ENCODE measurements around the gene GATA1.

Gene GATA1

DNA sequence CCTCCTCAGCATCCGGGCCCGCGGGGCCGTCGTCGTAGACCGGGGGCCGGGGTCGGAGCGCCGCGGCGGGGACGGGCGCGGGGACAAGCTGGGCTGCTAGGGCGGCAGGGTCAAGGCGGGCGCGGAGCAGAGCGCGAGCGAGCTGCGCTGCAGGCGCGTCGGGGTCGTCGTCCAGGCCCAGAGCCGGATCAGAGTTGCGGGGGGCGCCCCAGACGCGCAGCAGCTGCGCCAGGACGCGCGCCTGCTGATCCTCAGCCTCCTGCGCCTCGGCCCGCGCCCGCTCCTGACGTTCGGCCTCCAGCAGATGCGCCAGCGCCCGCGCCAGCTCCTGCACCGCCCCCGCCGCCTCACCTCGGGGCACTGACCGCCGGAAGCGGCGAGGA, 45.5 kb downstream of the GATA1 start:
- ChIA-PET CTCF (no interaction called here), POLR2A (interaction anchor here (1.1 kb wide), 1 partner anchor 60 kb away, joined by 3 read pairs; no protein-coding TSS in a partner anchor)
- DNase-seq (ENCODE audit: low read depth, low spot score), result no peak
- TF ChIP-seq, protein P1, sequence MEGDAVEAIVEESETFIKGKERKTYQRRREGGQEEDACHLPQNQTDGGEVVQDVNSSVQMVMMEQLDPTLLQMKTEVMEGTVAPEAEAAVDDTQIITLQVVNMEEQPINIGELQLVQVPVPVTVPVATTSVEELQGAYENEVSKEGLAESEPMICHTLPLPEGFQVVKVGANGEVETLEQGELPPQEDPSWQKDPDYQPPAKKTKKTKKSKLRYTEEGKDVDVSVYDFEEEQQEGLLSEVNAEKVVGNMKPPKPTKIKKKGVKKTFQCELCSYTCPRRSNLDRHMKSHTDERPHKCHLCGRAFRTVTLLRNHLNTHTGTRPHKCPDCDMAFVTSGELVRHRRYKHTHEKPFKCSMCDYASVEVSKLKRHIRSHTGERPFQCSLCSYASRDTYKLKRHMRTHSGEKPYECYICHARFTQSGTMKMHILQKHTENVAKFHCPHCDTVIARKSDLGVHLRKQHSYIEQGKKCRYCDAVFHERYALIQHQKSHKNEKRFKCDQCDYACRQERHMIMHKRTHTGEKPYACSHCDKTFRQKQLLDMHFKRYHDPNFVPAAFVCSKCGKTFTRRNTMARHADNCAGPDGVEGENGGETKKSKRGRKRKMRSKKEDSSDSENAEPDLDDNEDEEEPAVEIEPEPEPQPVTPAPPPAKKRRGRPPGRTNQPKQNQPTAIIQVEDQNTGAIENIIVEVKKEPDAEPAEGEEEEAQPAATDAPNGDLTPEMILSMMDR (IDR thresholded peaks at IDR 0.05; ENCODE audit: insufficient read depth, low read length, missing control alignments), result no peak
- H3K4me3 ChIP-seq (ENCODE audit: low read depth, low read length), result no peak overlapping the region

DNA sequence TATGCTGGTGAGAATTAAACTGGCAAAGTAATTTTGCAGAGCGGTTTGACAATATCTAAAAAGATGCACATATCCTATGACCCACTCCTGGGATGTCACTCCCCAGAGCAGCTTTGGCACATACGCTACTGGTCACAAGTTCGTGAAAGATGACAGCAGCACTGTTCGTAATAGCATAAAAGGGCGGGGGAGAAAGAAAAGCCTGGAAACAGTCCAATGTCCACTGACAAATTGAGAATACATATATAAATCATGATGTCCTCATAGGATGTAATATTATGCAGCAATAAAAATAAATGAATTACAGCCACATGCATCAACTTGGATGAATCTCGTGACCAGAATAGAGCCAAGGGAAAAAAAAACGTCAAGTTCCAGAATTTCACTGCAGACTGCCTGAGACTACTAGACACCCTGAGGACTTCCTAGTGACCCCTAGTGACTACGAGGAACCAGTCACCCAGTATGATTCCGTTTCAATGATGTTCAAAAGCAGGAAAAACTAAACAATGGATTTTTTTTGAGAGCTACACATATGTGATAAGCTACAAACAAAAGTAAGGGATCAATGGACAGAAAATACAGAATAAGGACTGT, 47.2 kb downstream of the GATA1 start:
- CTCF ChIA-PET, result interaction anchor here (1.1 to 1.9 kb wide), 2 partner anchors 9 to 322 kb away, joined by 3 to 5 read pairs; no protein-coding TSS in a partner anchor
- no peak for DNase-seq (ENCODE audit: low read depth, low spot score)
- TF ChIP-seq, protein P1 (IDR thresholded peaks at IDR 0.05; ENCODE audit: insufficient read depth, low read length, missing control alignments), result no peak
- POLR2A ChIA-PET, result no interaction called here
- H3K4me3 ChIP-seq (ENCODE audit: low read depth, low read length), result no peak overlapping the region

DNA sequence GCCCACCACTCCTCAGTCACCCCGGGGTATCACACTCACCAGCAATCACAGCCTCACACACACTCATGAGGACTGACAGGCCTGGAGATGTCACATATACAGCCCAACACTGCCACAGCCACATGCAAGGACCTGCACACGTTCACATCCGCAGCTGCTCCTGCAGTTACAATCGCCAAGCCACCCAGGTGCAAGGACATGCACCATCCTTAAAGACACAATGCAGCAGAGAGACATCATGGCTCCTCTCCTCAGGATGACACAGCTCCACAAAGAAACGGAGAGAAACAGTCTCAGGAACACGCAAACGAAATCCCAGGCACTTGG, 48.0 kb downstream of the GATA1 start:
- ChIA-PET POLR2A (no interaction called here), CTCF (interaction anchor here (1.9 kb wide), 1 partner anchor 9 kb away, joined by 5 read pairs; no protein-coding TSS in a partner anchor)
- no peak for DNase-seq (ENCODE audit: low read depth, low spot score)
- no peak overlapping the region for H3K4me3 ChIP-seq (ENCODE audit: low read depth, low read length)
- TF ChIP-seq, protein P1 (IDR thresholded peaks at IDR 0.05; ENCODE audit: insufficient read depth, low read length, missing control alignments), result no peak

DNA sequence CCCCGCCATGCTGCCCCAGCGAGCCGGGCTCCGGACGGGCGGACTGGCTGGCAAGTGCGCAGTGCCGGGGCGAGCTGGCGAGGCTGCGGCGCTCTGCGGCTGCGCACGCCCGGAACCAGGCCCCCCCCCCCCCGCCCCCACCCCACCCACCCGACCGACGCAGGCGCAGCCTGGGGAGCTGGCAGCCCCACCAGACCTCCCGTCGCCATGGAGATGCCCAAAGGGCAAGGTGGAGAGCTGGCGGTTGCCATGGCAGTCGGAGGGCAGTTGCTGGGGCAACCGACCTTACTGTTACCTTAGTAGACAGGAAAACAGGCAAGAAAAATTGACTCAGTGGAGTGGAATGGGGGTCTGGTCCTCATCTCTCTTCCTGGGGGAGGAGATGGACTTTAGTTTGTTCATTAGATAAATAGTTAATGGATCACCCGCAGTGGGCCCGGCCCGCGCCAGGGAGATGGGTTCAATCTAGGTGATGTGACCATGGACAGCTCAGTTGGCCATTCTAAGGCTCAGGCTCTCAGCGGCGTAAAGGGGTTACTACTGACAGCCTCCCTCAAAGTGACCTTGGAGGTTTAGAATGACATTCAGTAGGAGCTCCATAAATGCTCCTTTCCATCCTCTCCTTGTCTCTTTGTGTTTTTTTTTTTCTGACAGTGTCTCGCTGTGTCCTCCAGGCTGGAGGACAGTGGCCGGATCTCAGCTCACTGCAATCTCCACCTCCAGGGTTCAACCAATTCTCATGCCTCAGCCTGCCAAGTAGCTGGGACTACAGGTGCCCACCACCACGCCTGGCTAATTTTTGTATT, 49.3 kb downstream of the GATA1 start, which contains the start of gene PCSK1N:
PCSK1N (minus strand) TSS at position 87 of the 806 bp plus-strand sequence; CDS start at position 9, 78 bp downstream.
- ChIA-PET POLR2A (no interaction called here), CTCF (no interaction called here)
- no peak for DNase-seq (ENCODE audit: low read depth, low spot score)
- TF ChIP-seq, protein P1 (IDR thresholded peaks at IDR 0.05; ENCODE audit: insufficient read depth, low read length, missing control alignments), result no peak
- no peak within 1 kb of the TSS for H3K4me3 ChIP-seq (ENCODE audit: low read depth, low read length)

DNA sequence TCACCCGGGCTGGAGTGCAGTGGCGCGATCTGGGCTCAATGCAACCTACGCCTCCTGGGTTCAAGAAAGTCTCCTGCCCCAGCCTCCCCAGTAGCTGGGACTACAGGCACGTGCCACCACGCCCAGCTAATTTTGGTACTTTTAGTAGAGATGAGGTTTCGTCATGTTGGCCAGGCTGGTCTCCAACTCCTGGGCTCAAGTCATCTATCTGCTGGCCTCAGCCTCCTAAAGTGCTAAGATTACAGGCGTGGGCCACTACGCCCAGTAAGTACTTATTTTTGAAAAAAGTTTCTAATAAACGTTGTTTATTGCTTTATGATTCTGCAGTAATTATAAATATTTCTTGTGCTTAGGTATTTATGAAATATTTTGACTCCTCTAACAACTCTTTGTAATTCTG, 53.3 kb downstream of the GATA1 start:
- ChIA-PET POLR2A (no interaction called here), CTCF (no interaction called here)
- H3K4me3 ChIP-seq (ENCODE audit: low read depth, low read length), result no peak overlapping the region
- TF ChIP-seq, protein P1 (IDR thresholded peaks at IDR 0.05; ENCODE audit: insufficient read depth, low read length, missing control alignments), result no peak
- DNase-seq (ENCODE audit: low read depth, low spot score), result no peak
